Esophagus muscularis mucosa (tissue), 4 donors: ENCODE measurements around the gene AIMP1. TPM values are rescaled to one million over a fixed set of nuclear protein-coding genes. Genes with fewer than 3 reads are reported as not detected.
"Not testable (repeated sequence)": the region's sequence is repeated elsewhere in the genome, so short reads cannot be mapped to it uniquely, and the experiment has no call there.

Experiments used
- DNase-seq: peaks from one replicate; pipeline ENCODE4 v3.0.0-alpha.2; 2017; ENCODE audit errors: extremely low spot score
- H3K27ac ChIP-seq, 4 donors: fragments of 200-600 bp; sonication (generic); replicated peaks in 1 of 4; 1 replicate in 3 of 4; 2 replicates in 1 of 4; pipeline ENCODE4 v1.5.1; 2016 to 2019; ENCODE audit warnings: mild to moderate bottlenecking in 1 of 4
- H3K27me3 ChIP-seq, 4 donors: fragments of 200-600 bp; sonication (generic); one replicate each; pipeline versions ENCODE4 v1.5.1 to v1.6.0; 2016 to 2019
- H3K36me3 ChIP-seq, 4 donors: fragments of 200-600 bp; sonication (generic); one replicate each; pipeline ENCODE4 v1.5.1; 2016 to 2019
- H3K4me1 ChIP-seq, 4 donors: fragments of 200-600 bp; sonication (generic); one replicate each; pipeline ENCODE4 v1.5.1; 2016 to 2019
- H3K4me3 ChIP-seq, 4 donors: fragments of 200-600 bp; sonication (generic); 1 replicate in 2 of 4; 2 replicates in 2 of 4; pipeline ENCODE4 v1.5.1; 2016 to 2019; ENCODE audit warnings: mild to moderate bottlenecking in 4 of 4, moderate library complexity in 1 of 4
- H3K9me3 ChIP-seq, 4 donors: fragments of 200-600 bp; sonication (generic); 1 replicate in 3 of 4; 2 replicates in 1 of 4; pipeline ENCODE4 v1.5.1; 2016 to 2019
- EP300 ChIP-seq: sonication (generic); formaldehyde crosslinking; IDR thresholded peaks from one replicate; pipeline ENCODE4 v1.6.1; 2017; ENCODE audit warnings: antibody characterized with exemption
- POLR2A ChIP-seq: fragments of 450-650 bp; IDR thresholded peaks from one replicate; pipeline ENCODE4 v1.6.1; 2017; ENCODE audit warnings: antibody characterized with exemption, moderate library complexity, mild to moderate bottlenecking, low read depth
- POLR2AphosphoS5 ChIP-seq, 2 donors: sonication (generic); formaldehyde crosslinking; IDR thresholded peaks; one replicate each; pipeline ENCODE4 v1.6.1; 2017; ENCODE audit warnings: antibody characterized with exemption in 2 of 2
- WGBS: methylation state at CpG from one replicate; pipeline ENCODE4 v1.1.5; 2018; 5-methylcytosine and 5-hydroxymethylcytosine counted together
- intact Hi-C: fragments of 100-400 bp; cut with DNase I; formaldehyde crosslinking; loops from one replicate; pipeline ENCODE4 v1.15.1; 2023
- total RNA-seq, 4 donors: library from RNA; depleted of rRNA; stranded (reverse); fragments of >200 nt; gene quantifications; one replicate each; pipeline versions ENCODE4 v1.1.0 to v1.2.1, GENCODE V29; 2016
- TF ChIP-seq, protein P1 (sequence below), 3 experiments: fragments of 200-600 bp in 2 of 3; fragments of 450-650 bp in 1 of 3; sonication (generic) in 2 of 3; IDR thresholded peaks; one replicate each; pipeline ENCODE4 v1.5.1; 2017 to 2019; ENCODE audit warnings: antibody characterized with exemption in 3 of 3, mild to moderate bottlenecking in 2 of 3, moderate library complexity in 1 of 3

Gene AIMP1
- total RNA-seq, 4 donors from 2014 or later, result 19.1 to 29.9 (median 25.7) TPM

DNA sequence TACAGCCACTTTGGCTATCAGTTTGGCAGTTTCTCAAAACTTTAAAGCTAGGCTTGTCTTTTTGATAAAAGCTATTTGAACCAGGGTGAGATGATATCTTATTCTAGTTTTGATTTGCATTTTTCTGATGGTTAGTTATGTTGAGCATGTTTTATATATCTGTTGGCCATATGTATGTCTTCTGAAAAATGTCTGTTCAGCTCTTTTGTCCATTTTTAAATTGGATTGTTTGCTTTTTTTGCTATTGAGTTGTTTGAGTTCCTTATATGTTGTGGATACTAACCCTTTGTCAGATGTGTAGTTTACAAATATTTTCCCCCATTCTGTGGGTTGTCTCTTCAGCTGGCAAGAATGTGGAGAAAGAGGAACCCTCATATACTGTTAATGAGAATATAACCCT is 63.8 kb downstream of the AIMP1 start:
- no peak overlapping the region for H3K4me3 ChIP-seq
- no peaks in the 10 kb centered on the region for H3K27me3 ChIP-seq
- no peaks in the 10 kb centered on the region for H3K4me1 ChIP-seq
- no peaks in the 10 kb centered on the region for H3K36me3 ChIP-seq
- no peaks in the 10 kb centered on the region for H3K9me3 ChIP-seq
- no peak for TF ChIP-seq EP300
- no peak for TF ChIP-seq POLR2AphosphoS5 (IDR thresholded peaks at IDR 0.05)
- TF ChIP-seq, protein P1, sequence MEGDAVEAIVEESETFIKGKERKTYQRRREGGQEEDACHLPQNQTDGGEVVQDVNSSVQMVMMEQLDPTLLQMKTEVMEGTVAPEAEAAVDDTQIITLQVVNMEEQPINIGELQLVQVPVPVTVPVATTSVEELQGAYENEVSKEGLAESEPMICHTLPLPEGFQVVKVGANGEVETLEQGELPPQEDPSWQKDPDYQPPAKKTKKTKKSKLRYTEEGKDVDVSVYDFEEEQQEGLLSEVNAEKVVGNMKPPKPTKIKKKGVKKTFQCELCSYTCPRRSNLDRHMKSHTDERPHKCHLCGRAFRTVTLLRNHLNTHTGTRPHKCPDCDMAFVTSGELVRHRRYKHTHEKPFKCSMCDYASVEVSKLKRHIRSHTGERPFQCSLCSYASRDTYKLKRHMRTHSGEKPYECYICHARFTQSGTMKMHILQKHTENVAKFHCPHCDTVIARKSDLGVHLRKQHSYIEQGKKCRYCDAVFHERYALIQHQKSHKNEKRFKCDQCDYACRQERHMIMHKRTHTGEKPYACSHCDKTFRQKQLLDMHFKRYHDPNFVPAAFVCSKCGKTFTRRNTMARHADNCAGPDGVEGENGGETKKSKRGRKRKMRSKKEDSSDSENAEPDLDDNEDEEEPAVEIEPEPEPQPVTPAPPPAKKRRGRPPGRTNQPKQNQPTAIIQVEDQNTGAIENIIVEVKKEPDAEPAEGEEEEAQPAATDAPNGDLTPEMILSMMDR (IDR thresholded peaks at IDR 0.05), result no peak
- no peak for TF ChIP-seq POLR2A
- no peak for DNase-seq
- no peak overlapping the region for H3K27ac ChIP-seq
- intact Hi-C loops, result no loop called here

DNA sequence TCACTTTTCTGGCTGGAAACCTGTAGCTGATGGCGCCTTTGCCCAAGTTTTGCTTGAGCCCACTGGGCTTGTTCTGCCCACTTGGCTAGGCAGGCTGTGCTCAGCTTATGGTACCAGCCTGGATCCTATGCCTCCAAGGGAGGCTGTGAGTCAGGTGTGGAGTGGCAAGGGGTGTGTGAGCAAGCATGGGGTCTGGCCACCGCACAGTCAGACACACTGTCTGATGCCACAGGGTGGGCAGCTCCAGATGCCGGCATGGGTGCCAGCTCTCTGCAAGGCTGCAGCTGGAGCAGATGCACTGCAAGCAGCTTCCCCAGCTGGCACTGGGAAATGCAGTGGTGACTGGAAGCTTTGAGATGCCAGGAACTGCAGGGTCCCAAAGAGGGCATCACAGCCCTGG is 68.5 kb downstream of the AIMP1 start:
- Histone ChIP-seq H3K4me1 (no peaks in the 10 kb centered on the region), H3K9me3 (no peaks in the 10 kb centered on the region), H3K36me3 (no peaks in the 10 kb centered on the region), H3K27ac (no peak overlapping the region), H3K4me3 (no peak overlapping the region), H3K27me3 (no peaks in the 10 kb centered on the region)
- WGBS, result 100% methylated on average over 1 of the region's 3 CpGs
- intact Hi-C loops, result no loop called here
- no peak for DNase-seq
- no peak for TF ChIP-seq EP300
- TF ChIP-seq POLR2AphosphoS5 (IDR thresholded peaks at IDR 0.05), result no peak

- Histone ChIP-seq H3K4me1 (no peaks in the 10 kb centered on the region), H3K36me3 (no peaks in the 10 kb centered on the region), H3K27ac (no peak overlapping the region), H3K9me3 (no peaks in the 10 kb centered on the region), H3K27me3 (no peaks in the 10 kb centered on the region), H3K4me3 (no peak overlapping the region)
- no peak for DNase-seq
- no CpG with 5 or more reads among the region's 6 CpGs for WGBS
- no peak for TF ChIP-seq POLR2A
- TF ChIP-seq, protein P1 (IDR thresholded peaks at IDR 0.05), result no peak
- TF ChIP-seq EP300, result no peak
- TF ChIP-seq POLR2AphosphoS5 (IDR thresholded peaks at IDR 0.05), result no peak
- intact Hi-C loops, result no loop called here
These were observed 69.6 kb downstream of the AIMP1 start for GRCh38 chr4:106385853-106386393.

- intact Hi-C loops, result no loop called here
- 95% methylated on average over 2 of the region's 2 CpGs for WGBS
- no peaks in the 10 kb centered on the region for H3K27me3 ChIP-seq
- no peak overlapping the region for H3K27ac ChIP-seq
- peaks cover 0 to 41% (median 31%) of the 10 kb centered on the region in 4 donors for H3K9me3 ChIP-seq
- no peak for DNase-seq
- H3K36me3 ChIP-seq, result no peaks in the 10 kb centered on the region
- no peak for TF ChIP-seq POLR2A
- no peak for TF ChIP-seq EP300
- TF ChIP-seq POLR2AphosphoS5 (IDR thresholded peaks at IDR 0.05), result no peak
- TF ChIP-seq, protein P1 (IDR thresholded peaks at IDR 0.05), result no peak
- H3K4me1 ChIP-seq, result no peaks in the 10 kb centered on the region
- H3K4me3 ChIP-seq, result no peak overlapping the region
These were observed 79.2 kb downstream of the AIMP1 start for GRCh38 chr4:106395582-106395981.

GRCh38 chr4:106398898-106399297 is 82.5 kb downstream of the AIMP1 start:
- DNase-seq, H3K36me3 ChIP-seq, intact Hi-C loops, H3K4me1 ChIP-seq, H3K27me3 ChIP-seq, H3K4me3 ChIP-seq, H3K27ac ChIP-seq: not testable (repeated sequence)
- peaks cover 0 to 37% (median 31%) of the 10 kb centered on the region in 4 donors for H3K9me3 ChIP-seq
- WGBS, result 74% methylated on average over 4 of the region's 4 CpGs

Other genes with a start within 250 kb of the AIMP1 start
- gene TBCK, start 341 bp upstream of the AIMP1 start, total RNA-seq, result 10 to 100 TPM; 22.7 to 28.7 (median 27.3) TPM
- gene GIMD1, start 52.2 kb downstream of the AIMP1 start, total RNA-seq, result not detected